Upper lobe of left lung (tissue), 6 donors: ENCODE data around the gene CHMP2A. TPM values are rescaled to one million over a fixed set of nuclear protein-coding genes. Genes with fewer than 3 reads are reported as not detected.

ENCODE experiments used
- ATAC-seq, 2 donors: fragments of 200-7000 bp; cut with Tn5 transposase; one replicate each; pipeline ENCODE4 v1.9.1; 2022; ENCODE audit warnings: mild to moderate bottlenecking in 2 of 2, moderate library complexity in 2 of 2; ENCODE audit not compliant: low FRiP score in 2 of 2
- DNase-seq, 2 donors: peaks; one replicate each; pipeline ENCODE4 v3.0.0-alpha.2; 2019 to 2020
- H3K27ac ChIP-seq, 4 donors: fragments of 200-600 bp; sonication (generic); one replicate each; pipeline ENCODE4 v1.5.1; 2016 to 2019
- H3K27me3 ChIP-seq, 4 donors: fragments of 200-600 bp; sonication (generic); one replicate each; pipeline ENCODE4 v1.5.1; 2017 to 2019
- H3K36me3 ChIP-seq, 4 donors: fragments of 200-600 bp; sonication (generic); one replicate each; pipeline ENCODE4 v1.5.1; 2016 to 2019
- H3K4me1 ChIP-seq, 4 donors: fragments of 200-600 bp; sonication (generic); one replicate each; pipeline ENCODE4 v1.5.1; 2018 to 2019
- H3K4me3 ChIP-seq, 4 donors: fragments of 200-600 bp; sonication (generic); one replicate each; pipeline ENCODE4 v1.5.1; 2017 to 2019; ENCODE audit warnings: mild to moderate bottlenecking in 2 of 4, moderate library complexity in 1 of 4
- H3K9me3 ChIP-seq, 4 donors: fragments of 200-600 bp; sonication (generic); one replicate each; pipeline ENCODE4 v1.5.1; 2018 to 2019
- EP300 ChIP-seq, 4 donors: sonication (generic); formaldehyde crosslinking; IDR thresholded peaks; one replicate each; pipeline ENCODE4 v1.5.1; 2017; ENCODE audit warnings: antibody characterized with exemption in 4 of 4, control low read depth in 2 of 4
- POLR2A ChIP-seq, 4 donors: fragments of 450-650 bp; IDR thresholded peaks; one replicate each; pipeline ENCODE4 v1.5.1; 2016 to 2017; ENCODE audit warnings: antibody characterized with exemption in 4 of 4, mild to moderate bottlenecking in 2 of 4
- POLR2AphosphoS5 ChIP-seq, 2 donors: sonication (generic); formaldehyde crosslinking; IDR thresholded peaks; one replicate each; pipeline ENCODE4 v1.5.1; 2017; ENCODE audit warnings: antibody characterized with exemption in 2 of 2
- WGBS, 2 donors: methylation state at CpG; one replicate each; pipeline ENCODE4 v1.1.5; 2017 to 2018; 5-methylcytosine and 5-hydroxymethylcytosine counted together
- total RNA-seq, 6 donors: library from RNA; depleted of rRNA in 4 of 6; stranded (reverse); fragments of >200 nt in 4 of 6; gene quantifications; one replicate each; pipeline versions ENCODE4 v1.1.0 to v1.2.1, GENCODE V29; 2016 to 2021
- TF ChIP-seq, protein P1 (sequence below), 6 experiments: fragments of 450-650 bp in 4 of 6; fragments of 200-600 bp in 2 of 6; sonication (generic) in 2 of 6; IDR thresholded peaks; one replicate each; pipeline ENCODE4 v1.5.1; 2016 to 2019; ENCODE audit warnings: antibody characterized with exemption in 6 of 6
- donor health status: DM: no; HTN: no; CAD: no; lungs with moderate emphysema.
- donor health status: DM: no; HTN: yes; CAD: no; lungs with severe emphysema.

CHMP2A gene
- total RNA-seq, 6 donors from 2014 or later = 75.4 to 162 (median 123) TPM

DNA sequence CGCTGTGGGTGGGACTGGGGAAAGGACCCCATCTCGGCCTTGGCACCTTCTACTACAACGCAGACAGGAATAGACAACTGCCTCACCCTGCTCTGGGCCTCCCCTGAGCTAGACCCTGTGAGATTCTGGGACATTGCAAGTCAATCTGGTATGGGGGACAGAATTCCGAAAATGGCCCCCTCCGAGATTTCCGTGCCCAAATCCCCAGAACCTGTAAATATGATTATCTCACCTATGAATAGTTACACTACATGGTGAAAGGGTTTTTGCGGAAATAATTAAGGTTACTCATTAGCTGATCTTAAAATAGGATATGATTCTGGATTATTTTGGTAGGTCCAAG lies 34.7 kb downstream of the CHMP2A start:
- Histone ChIP-seq H3K4me1 (peaks cover 26 to 45% (median 32%) of the 10 kb centered on the region in 4 donors), H3K27ac (peak overlapping the region; percentile 93 to 99 (median 96)), H3K9me3 (no peaks in the 10 kb centered on the region), H3K4me3 (peak overlapping the region; percentile 86 to 99 (median 88)), H3K27me3 (no peaks in the 10 kb centered on the region), H3K36me3 (peaks cover 7 to 22% (median 16%) of the 10 kb centered on the region in 4 donors)
- DNase-seq = no peak
- no peak for ATAC-seq
- TF ChIP-seq, protein P1, sequence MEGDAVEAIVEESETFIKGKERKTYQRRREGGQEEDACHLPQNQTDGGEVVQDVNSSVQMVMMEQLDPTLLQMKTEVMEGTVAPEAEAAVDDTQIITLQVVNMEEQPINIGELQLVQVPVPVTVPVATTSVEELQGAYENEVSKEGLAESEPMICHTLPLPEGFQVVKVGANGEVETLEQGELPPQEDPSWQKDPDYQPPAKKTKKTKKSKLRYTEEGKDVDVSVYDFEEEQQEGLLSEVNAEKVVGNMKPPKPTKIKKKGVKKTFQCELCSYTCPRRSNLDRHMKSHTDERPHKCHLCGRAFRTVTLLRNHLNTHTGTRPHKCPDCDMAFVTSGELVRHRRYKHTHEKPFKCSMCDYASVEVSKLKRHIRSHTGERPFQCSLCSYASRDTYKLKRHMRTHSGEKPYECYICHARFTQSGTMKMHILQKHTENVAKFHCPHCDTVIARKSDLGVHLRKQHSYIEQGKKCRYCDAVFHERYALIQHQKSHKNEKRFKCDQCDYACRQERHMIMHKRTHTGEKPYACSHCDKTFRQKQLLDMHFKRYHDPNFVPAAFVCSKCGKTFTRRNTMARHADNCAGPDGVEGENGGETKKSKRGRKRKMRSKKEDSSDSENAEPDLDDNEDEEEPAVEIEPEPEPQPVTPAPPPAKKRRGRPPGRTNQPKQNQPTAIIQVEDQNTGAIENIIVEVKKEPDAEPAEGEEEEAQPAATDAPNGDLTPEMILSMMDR (IDR thresholded peaks at IDR 0.05) = peak in 1 of 6 experiments; percentile 1
- TF ChIP-seq EP300 (IDR thresholded peaks at IDR 0.05) (no peak), POLR2A (IDR thresholded peaks at IDR 0.05) (peak in 1 of 4 donors; percentile 9)
- 13 to 16% methylated on average over 3 to 7 of the region's 7 CpGs for WGBS, 2 donors

DNA sequence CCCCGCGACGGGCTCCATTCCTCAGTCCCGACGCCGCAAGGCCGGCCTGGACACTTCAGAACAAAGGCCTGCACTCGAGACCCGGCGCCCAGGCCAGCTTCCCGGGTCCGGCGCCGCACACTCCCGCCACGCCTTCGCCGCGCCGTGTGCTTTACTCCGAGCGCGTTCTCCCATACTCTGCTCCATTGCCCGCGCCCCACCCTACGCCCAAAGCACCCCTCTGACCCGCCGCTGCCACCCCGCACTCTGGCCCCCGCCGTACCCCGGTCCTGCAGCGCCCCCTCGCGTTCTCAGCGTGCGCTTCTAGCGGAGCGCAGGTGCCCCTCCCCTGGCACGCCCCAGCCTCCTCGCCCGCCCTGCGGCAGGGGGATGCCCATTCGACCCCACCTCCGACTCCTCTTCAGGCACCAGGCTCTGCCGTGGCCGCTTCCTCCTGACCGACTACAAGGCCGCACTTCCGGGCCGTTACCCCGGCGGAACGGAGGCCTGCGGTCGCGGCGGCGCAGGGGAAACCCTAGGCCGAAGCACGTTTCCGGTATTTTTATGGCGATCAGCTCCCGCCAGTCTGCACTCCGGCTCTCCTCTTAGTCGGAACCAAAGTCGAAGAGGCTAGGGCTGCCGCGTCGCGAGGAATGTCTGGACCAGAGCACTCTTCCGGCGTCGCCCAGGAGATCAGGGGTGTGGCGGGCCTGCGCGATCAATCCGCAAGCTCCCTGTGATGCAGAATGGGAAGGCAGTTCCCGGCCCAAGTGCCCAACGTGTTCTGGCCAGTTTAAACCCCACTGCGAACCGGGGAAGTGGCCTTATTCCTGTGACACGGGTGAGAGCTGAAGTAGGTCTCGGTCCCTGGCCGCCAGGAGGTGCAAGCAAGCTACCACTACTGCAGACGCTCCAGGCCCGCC lies 35.3 kb downstream of the CHMP2A start, which contains the start of gene ZBTB45:
ZBTB45 (minus strand) TSS at position 456 of the 902 bp plus-strand sequence. CDS start 2,137 bp downstream, outside the sequence.
- H3K36me3 ChIP-seq = peaks cover 7 to 26% (median 16%) of the 10 kb centered on the region in 4 donors
- ATAC-seq = peak; percentile 94 to 95
- peaks cover 29 to 52% (median 36%) of the 10 kb centered on the region in 4 donors for H3K4me1 ChIP-seq
- peak within 1 kb of the TSS; percentile 86 to 99 (median 88) for H3K4me3 ChIP-seq
- peak within 1 kb of the TSS; percentile 93 to 99 (median 96) for H3K27ac ChIP-seq
- no peaks in the 10 kb centered on the region for H3K9me3 ChIP-seq
- peak; percentile 93 to 96 for DNase-seq
- peak; percentile 6 to 74 (median 52) for TF ChIP-seq POLR2A (IDR thresholded peaks at IDR 0.05)
- TF ChIP-seq, protein P1 (IDR thresholded peaks at IDR 0.05) = peak; percentile 51 to 96 (median 93)
- peak in 1 of 4 donors; percentile 53 for TF ChIP-seq EP300 (IDR thresholded peaks at IDR 0.05)
- TF ChIP-seq POLR2AphosphoS5 (IDR thresholded peaks at IDR 0.05) = peak; percentile 80 to 91
- WGBS, 2 donors = 1% methylated on average over 17 to 56 of the region's 87 CpGs
- no peaks in the 10 kb centered on the region for H3K27me3 ChIP-seq

DNA sequence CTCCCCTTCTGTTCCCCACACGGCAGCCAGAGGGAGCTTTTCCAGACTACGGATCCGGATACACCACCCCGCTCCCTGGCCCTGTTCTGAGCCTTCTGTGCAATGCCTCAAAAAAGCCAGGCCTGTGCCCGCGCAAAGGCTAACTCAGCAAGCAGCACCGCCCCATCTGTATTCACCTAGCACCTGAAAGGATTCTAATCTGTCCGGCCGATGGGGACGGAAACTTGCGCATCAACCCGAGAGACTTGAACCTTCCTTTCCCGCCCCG lies 35.9 kb downstream of the CHMP2A start:
- TF ChIP-seq EP300 (IDR thresholded peaks at IDR 0.05) (no peak), POLR2A (IDR thresholded peaks at IDR 0.05) (peak in 1 of 4 donors; percentile 33)
- TF ChIP-seq, protein P1 (IDR thresholded peaks at IDR 0.05) = peak in 2 of 6 experiments; percentile 48 to 65
- H3K9me3 ChIP-seq = no peaks in the 10 kb centered on the region
- peak overlapping the region; percentile 86 to 99 (median 88) for H3K4me3 ChIP-seq
- H3K36me3 ChIP-seq = peaks cover 7 to 27% (median 16%) of the 10 kb centered on the region in 4 donors
- H3K27me3 ChIP-seq = no peaks in the 10 kb centered on the region
- H3K27ac ChIP-seq = peak overlapping the region; percentile 93 to 99 (median 96)
- WGBS, 2 donors = 0 to 1% methylated on average over 4 to 10 of the region's 14 CpGs
- ATAC-seq (peak; percentile 71 to 76), DNase-seq (peak in 1 of 2 donors; percentile 72)
- H3K4me1 ChIP-seq = peaks cover 33 to 57% (median 41%) of the 10 kb centered on the region in 4 donors

DNA sequence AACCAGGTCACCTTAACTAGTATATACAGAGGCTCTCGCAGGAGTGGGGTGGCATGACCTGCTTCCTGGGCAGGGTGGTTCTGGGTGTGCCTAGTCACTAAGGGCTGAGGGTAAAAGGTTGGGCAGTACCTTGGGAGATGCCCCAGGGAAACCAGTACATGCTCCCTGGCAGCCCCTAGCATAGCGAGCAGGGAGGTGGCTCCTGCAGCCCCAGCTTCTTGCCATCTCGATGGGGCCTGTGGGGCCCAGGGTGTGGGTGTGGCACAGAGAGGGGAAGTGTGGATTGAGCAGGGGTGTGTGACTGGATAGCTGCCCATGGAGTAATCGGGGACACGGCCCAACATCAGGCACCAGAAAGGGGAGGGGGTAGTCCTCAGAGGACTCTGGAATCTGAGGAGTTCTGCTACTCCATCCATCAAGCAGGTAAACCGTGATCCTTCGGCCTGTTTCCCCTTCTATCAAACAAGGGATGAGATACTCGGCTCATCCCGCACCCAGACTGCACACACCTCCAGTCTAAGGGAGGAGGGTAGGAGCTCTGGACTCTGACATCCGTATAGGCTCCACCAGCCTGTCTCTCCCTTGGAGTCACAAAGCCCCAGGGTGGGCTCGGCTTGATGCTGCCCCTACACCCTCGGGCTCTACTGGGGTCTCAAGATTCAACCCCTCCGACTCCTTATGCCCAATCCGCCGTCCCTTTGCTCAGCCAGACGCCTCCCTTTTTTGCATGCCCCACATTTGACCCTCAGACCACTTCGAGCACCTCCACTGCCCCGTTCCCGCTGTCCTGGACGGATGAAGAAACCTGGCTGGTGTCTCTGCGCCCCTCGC lies 36.4 kb downstream of the CHMP2A start:
- no peaks in the 10 kb centered on the region for H3K27me3 ChIP-seq
- peaks cover 38 to 63% (median 47%) of the 10 kb centered on the region in 4 donors for H3K4me1 ChIP-seq
- H3K36me3 ChIP-seq = peaks cover 7 to 27% (median 16%) of the 10 kb centered on the region in 4 donors
- H3K9me3 ChIP-seq = no peaks in the 10 kb centered on the region
- peak overlapping the region; percentile 93 to 99 (median 96) for H3K27ac ChIP-seq
- peak overlapping the region; percentile 86 to 99 (median 88) for H3K4me3 ChIP-seq
- WGBS, 2 donors = 5 to 9% methylated on average over 13 to 22 of the region's 22 CpGs
- ATAC-seq = no peak
- no peak for TF ChIP-seq POLR2AphosphoS5 (IDR thresholded peaks at IDR 0.05)
- TF ChIP-seq, protein P1 (IDR thresholded peaks at IDR 0.05) = peak in 4 of 6 experiments; percentile 46 to 71 (median 57)
- no peak for TF ChIP-seq POLR2A (IDR thresholded peaks at IDR 0.05)
- TF ChIP-seq EP300 (IDR thresholded peaks at IDR 0.05) = no peak
- DNase-seq = no peak
